ENCODE data around the gene FOXO1.

FOXO1 gene

GRCh38 chr13:40572961-40573360 lies 93.5 kb downstream of the FOXO1 start:
- no peak for DNase-seq

DNA sequence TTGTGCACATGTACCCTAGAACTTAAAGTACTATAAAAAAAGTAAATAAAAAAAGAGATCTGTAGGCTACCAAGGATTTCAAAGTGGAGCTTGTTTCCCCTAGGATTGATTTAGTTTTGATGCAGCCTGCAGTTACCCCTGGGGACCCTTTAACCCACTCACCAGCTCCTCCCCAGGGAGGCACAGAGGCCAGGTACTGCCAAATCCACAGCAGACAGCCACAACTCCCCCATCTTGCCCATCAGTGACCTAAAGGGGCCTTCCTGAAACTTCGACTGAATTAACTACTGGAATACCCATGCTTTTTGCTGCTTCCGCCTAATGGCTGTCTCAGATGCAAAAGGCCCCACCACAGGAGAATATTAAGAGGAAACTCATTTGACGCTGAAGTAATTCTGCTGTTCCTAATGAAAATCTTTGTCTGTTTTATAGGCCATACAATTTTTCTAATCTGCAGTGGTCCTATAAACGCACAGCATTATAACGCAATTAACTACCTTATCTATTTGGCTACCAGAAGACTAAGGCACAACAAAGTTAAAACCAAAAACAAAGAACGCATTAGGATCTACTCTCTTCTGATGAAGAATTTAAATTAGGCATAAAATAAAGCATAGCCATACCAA lies 95.0 kb downstream of the FOXO1 start:
- no peak for DNase-seq

DNA sequence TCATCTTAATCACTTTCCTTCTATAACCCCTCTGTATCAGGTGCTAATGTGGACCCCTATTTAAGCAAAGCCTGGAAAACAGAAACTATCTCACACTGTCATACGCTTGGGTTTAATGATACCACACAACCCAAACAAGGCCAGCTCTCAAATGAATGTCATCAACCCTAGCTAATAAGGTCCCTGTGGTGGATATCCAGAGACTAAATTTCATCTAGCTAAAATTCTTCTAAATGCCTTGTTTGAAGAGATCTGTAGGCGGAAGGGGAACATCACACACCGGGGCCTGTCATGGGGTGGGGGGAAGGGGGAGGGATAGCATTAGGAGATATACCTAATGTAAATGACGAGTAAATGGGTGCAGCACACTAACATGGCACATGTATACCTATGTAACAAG lies 95.5 kb downstream of the FOXO1 start:
- no peak for DNase-seq

- no peak for DNase-seq
These were observed 97.5 kb downstream of the FOXO1 start for GRCh38 chr13:40569024-40569350.

GRCh38 chr13:40568246-40569023 lies 98.0 kb downstream of the FOXO1 start:
- DNase-seq = no peak

GRCh38 chr13:40566811-40567210 lies 99.6 kb downstream of the FOXO1 start:
- DNase-seq = no peak

- DNase-seq = no peak
These were observed 100.9 kb downstream of the FOXO1 start for GRCh38 chr13:40565282-40566148.

- DNase-seq = no peak
These were observed 102.0 kb downstream of the FOXO1 start for GRCh38 chr13:40564342-40565001.

GRCh38 chr13:40563350-40564125 lies 102.9 kb downstream of the FOXO1 start:
- no peak for DNase-seq

- DNase-seq = no peak
These were observed 103.5 kb downstream of the FOXO1 start for GRCh38 chr13:40562975-40563349.

DNA sequence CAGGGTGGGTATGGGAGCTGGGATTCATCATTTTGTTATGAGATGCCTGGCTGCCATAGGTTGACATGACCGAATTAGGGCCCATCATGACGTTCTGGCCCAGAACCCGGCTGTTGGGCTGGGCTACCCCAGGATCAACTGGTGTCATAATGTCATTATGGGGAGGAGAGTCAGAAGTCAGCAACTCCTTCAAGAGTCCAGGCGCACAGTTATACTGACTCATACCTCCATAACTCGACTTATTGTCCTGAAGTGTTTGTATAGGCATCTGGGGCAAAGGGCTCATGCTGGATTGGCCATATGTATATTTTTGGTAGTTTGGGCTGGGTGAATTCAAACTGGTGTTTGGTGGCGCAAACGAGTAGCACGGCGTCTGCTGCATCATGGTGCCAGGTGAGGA lies 106.5 kb downstream of the FOXO1 start:
- no peak for DNase-seq

- DNase-seq = no peak
These were observed 107.8 kb downstream of the FOXO1 start for GRCh38 chr13:40558656-40559055.

DNA sequence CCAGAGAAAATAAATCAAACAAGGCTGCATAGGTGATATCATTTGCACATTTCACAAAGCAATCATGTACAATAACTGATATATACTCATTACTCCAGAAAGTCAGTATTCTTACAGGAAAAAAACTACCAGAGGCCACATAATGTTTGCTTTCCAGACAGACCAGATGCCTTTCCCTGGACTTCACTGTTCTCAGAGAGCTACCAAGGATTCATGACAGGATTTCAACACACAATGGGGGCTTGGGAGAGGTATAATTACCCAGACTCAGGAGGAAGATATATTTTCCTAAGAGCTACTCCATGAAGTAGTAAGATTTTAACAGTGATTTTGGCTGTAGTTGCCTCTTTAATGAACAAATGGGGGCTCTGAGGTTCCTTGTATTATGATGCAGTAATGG lies 110.0 kb downstream of the FOXO1 start:
- no peak for DNase-seq

- no peak for DNase-seq
These were observed 113.1 kb downstream of the FOXO1 start for GRCh38 chr13:40553356-40553755.

DNA sequence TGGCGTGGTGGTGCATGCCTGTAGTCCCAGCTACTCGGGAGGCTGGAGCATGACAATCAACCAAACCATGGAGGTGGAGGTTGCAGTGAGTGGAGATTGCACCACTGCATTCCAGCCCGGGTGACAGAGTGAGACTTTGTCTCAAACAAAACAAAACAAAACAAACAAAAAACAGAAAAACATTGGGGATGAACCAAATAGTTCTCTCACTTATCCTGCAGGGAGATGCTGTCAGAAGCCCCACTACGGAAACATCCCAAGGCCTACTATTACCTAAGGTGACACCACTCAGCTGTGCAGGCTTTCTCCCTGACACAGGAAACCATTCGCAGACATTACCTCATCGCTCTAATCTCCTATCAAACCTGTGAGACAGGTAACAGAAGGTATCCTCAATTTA lies 113.5 kb downstream of the FOXO1 start:
- no peak for DNase-seq

- no peak for DNase-seq
These were observed 116.3 kb downstream of the FOXO1 start for GRCh38 chr13:40550130-40550529.

DNA sequence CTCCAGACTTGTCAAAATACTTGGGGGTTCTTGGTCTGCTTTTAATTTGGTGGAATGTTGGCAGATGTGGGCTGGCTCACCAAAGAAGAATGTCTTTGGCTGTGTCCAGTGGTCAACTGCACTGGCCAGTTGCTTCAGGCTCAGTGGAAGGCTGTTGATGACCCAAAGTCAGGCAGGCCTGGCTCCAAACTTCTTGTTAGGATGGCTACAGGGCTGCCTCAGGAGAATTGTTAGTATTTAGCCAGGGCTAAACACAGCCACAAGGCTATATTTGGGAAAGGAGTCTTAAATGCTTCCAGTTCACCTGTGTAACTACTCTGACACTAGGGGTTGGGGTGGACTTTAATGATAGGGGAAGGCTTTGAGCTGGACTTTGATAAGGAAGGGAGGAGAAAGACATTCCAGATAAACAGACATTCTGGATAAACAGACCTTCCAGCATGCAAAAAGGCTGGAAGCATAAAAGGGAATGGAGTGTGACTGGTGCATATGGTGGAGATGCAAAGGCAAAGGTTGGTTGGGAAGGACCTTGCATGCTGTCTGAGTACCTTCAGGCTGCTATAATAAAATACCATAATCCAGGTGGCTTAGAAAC lies 116.8 kb downstream of the FOXO1 start:
- DNase-seq = no peak

GRCh38 chr13:40547591-40548315 lies 118.7 kb downstream of the FOXO1 start:
- DNase-seq = no peak

DNA sequence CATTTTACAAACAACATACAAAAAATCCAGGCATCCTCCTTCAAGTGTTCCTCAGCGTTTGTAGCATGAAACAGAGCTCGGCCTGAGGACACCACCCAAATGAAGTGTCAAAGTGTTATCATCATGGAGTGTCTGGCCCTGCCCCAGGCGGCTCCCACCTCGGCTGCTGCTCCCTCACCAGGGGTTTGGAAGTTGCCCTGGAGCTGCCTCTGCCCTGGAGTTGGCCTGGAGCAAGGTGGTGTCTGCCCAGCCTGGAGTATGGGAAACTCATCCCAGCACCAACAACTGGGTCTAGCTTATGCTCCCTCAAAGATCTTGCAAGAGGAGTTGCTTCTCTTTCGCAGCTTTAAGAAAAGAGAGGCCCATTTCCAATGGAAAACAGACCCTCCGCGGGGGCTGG lies 120.4 kb downstream of the FOXO1 start:
- no peak for DNase-seq

DNA sequence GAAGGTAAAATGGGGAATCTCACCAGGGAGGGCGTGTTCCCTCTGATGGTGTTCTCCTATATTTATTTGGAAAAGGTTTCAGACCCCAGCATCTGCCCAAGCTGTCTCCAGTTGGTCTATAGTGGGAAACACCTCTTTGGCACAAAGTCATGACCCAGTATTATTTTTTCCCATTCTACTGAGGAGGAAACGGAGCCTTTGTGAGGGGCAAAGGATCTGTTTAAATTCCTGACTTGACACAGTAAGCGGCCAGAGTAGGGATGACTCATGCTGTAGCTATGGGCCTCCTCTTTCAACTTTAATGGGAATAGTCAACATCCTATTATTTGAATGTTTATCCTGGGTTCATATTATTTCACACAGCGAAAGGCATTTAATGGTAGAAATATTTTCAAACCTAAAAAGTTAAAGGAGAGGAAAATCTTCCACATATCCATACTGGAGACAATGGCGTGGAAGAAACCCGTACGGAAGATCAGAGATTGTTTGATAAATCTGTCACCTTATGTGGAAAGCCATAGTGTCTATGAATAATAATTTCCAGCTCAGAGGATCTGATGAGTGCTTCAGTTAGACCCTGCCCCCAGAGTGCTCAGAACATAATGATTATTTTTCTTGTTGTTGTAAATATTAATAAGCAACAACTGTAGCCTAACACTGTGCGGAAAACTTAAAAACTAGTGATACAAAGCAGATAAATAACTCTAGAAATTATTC lies 126.0 kb downstream of the FOXO1 start:
- DNase-seq = peak; percentile 0

Data from amniotic stem cell (primary cell).